T-cell (primary cell): ENCODE data around the gene SRP9. TPM values are rescaled to one million over a fixed set of nuclear protein-coding genes. Genes with fewer than 3 reads are reported as not detected.

Source experiments
- ATAC-seq, 4 experiments: fragments of 200-7000 bp in 3 of 4; fragments of 150-1000 bp in 1 of 4; cut with Tn5 transposase; replicated peaks in 1 of 4; 1 replicate in 3 of 4; 2 replicates in 1 of 4; pipeline ENCODE4 v1.10.0; 2021; ENCODE audit warnings: moderate library complexity in 3 of 4, mild to moderate bottlenecking in 2 of 4, moderate number of reproducible peaks in 1 of 4
- CTCF ChIA-PET, 2 donors: fragments of 300-600 bp; sonication (Branson Sonifier 250); formaldehyde crosslinking; loops; one replicate each; lab custom pipeline; 2022; ENCODE audit warnings: antibody characterized with exemption in 2 of 2; lab: Charles Lee
- POLR2A ChIA-PET, 2 donors: fragments of 300-600 bp; sonication (Branson Sonifier 250); formaldehyde crosslinking; loops; one replicate each; lab custom pipeline; 2022; ENCODE audit warnings: antibody characterized with exemption in 2 of 2; lab: Charles Lee
- DNase-seq, 35 experiments: peaks; one replicate each; pipeline versions ENCODE4 v3.0.0 to v3.0.0-alpha.2; 2013 to 2023
- H3K27ac ChIP-seq: one replicate; pipeline ENCODE4 v1.5.1; 2013; ENCODE audit warnings: low read length
- H3K27me3 ChIP-seq, 2 experiments: replicated peaks in 1 of 2; 1 replicate in 1 of 2; 2 replicates in 1 of 2; pipeline versions ENCODE4 v1.6.1 to v1.7.0; 2013; ENCODE audit warnings: low read length in 1 of 2, mixed read lengths in 1 of 2; ENCODE audit not compliant: control insufficient read depth in 2 of 2, insufficient read depth in 2 of 2; ENCODE audit errors: extremely low read depth in 1 of 2
- H3K36me3 ChIP-seq, 2 donors: 1 replicate in 1 of 2; 2 replicates in 1 of 2; pipeline versions ENCODE4 v1.6.1 to v1.7.0; 2013; ENCODE audit warnings: low read length in 1 of 2; ENCODE audit not compliant: control insufficient read depth in 2 of 2, insufficient read depth in 1 of 2; ENCODE audit errors: extremely low read depth in 1 of 2
- H3K4me1 ChIP-seq, 2 experiments: 1 replicate in 1 of 2; 2 replicates in 1 of 2; pipeline versions ENCODE4 v1.6.1 to v1.7.0; 2013; ENCODE audit warnings: low read length in 2 of 2, mixed read lengths in 1 of 2; ENCODE audit not compliant: insufficient read depth in 2 of 2, control insufficient read depth in 1 of 2; ENCODE audit errors: extremely low read depth in 1 of 2
- H3K4me3 ChIP-seq, 2 donors: 1 replicate in 1 of 2; 2 replicates in 1 of 2; pipeline versions ENCODE4 v1.5.1 to v1.7.0; 2013; ENCODE audit warnings: mild to moderate bottlenecking in 2 of 2, low read length in 1 of 2, moderate library complexity in 1 of 2; ENCODE audit not compliant: control insufficient read depth in 1 of 2; ENCODE audit errors: extremely low read depth in 1 of 2
- H3K9me3 ChIP-seq: 2 replicates; pipeline ENCODE4 v1.7.0; 2013
- H3K27ac Mint-ChIP-seq, 2 donors: one replicate each; pipeline ENCODE4 v1.8.0; 2020 to 2021; ENCODE audit warnings: mild to moderate bottlenecking in 2 of 2, mixed read lengths in 2 of 2
- H3K27me3 Mint-ChIP-seq, 2 donors: one replicate each; pipeline ENCODE4 v1.8.0; 2021 to 2022; ENCODE audit warnings: mixed read lengths in 2 of 2
- H3K36me3 Mint-ChIP-seq: one replicate; pipeline ENCODE4 v1.8.0; 2021; ENCODE audit warnings: mixed read lengths
- H3K4me1 Mint-ChIP-seq, 3 donors: one replicate each; pipeline ENCODE4 v1.8.0; 2020 to 2022; ENCODE audit warnings: mixed read lengths in 3 of 3, mild to moderate bottlenecking in 1 of 3
- H3K4me3 Mint-ChIP-seq, 3 donors: one replicate each; pipeline ENCODE4 v1.8.0; 2020 to 2022; ENCODE audit warnings: mild to moderate bottlenecking in 3 of 3, mixed read lengths in 3 of 3, moderate library complexity in 3 of 3
- H3K9me3 Mint-ChIP-seq, 3 donors: one replicate each; pipeline ENCODE4 v1.8.0; 2020 to 2022; ENCODE audit warnings: mixed read lengths in 3 of 3
- WGBS: methylation state at CpG from one replicate; pipeline ENCODE4 v1.1.5; 2013; ENCODE audit warnings: missing lambda C conversion rate; ENCODE audit not compliant: insufficient coverage; 5-methylcytosine and 5-hydroxymethylcytosine counted together
- total RNA-seq, 35 experiments: library from RNA in 6 of 35; stranded (reverse) in 6 of 35; fragments of 120-200 nt in 1 of 35; gene quantifications; one replicate each; pipeline versions ENCODE4 v1.2.1 to v1.2.4 and lab custom pipeline; 2013 to 2026

Gene SRP9
- total RNA-seq, 5 donors from 2014 or later (not counting 1 experiment from before 2014, with no cell fraction given), result 74.1 to 152 (median 137) TPM

DNA sequence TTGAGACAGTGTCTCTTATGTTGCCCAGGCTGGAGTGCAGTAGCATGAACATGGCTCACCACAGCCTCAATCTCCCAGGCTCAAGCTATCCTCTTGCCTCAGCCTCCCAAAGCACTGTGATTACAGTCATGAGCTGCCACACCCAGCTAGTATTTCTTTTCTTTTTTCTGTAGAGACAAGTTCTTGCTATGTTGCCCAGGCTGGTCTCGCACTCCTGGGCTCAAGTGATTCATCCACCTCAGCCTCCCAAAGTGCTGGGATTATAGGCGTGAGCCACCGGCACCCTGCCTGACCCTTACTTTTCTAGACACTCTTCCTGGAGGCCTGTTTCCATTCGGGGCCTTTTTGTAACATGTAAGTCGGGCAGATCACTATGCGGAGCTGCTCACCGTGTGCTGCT is 30.1 kb upstream of the SRP9 start:
- no peaks in the 10 kb centered on the region for H3K4me1 Mint-ChIP-seq
- Histone ChIP-seq H3K9me3 (no peaks in the 10 kb centered on the region), H3K27ac (no peak overlapping the region), H3K4me1 (no peaks in the 10 kb centered on the region), H3K4me3 (no peak overlapping the region), H3K36me3 (no peaks in the 10 kb centered on the region), H3K27me3 (peaks cover 0 to 11% of the 10 kb centered on the region in 2 experiments)
- ChIA-PET POLR2A (no interaction called here), CTCF (no interaction called here)
- H3K36me3 Mint-ChIP-seq, result no peaks in the 10 kb centered on the region
- H3K4me3 Mint-ChIP-seq, result no peak overlapping the region
- no peak overlapping the region for H3K27ac Mint-ChIP-seq
- peaks cover 0 to 3% of the 10 kb centered on the region in 2 donors for H3K27me3 Mint-ChIP-seq
- ATAC-seq (no peak), DNase-seq (no peak)
- no peaks in the 10 kb centered on the region for H3K9me3 Mint-ChIP-seq
- 97% methylated on average over 7 of the region's 7 CpGs for WGBS

DNA sequence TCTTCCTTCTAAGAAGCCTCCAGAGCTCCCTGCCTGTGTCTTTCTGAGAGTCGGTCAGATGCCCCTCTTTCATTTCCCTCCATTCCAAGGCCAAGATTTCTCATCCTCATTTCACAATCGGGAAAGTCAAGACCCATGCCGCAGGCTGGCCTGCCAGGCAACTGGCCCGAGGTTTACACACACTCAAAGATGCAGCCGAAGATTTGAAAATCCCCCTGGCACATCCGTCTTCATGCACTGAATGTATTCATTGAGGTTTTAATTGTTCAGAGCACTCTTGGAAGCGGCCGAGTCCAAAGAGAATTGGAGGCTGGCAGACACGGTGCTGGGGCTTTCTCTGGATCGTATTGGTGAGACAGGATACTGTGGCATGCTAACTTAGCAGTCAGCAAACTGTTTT is 29.1 kb upstream of the SRP9 start:
- H3K4me3 ChIP-seq, result no peak overlapping the region
- no peaks in the 10 kb centered on the region for H3K4me1 Mint-ChIP-seq
- no peak overlapping the region for H3K27ac Mint-ChIP-seq
- no peak for ATAC-seq
- 99% methylated on average over 10 of the region's 10 CpGs for WGBS
- no peak overlapping the region for H3K4me3 Mint-ChIP-seq
- H3K27me3 ChIP-seq, result peaks cover 0 to 13% of the 10 kb centered on the region in 2 experiments
- H3K4me1 ChIP-seq, result no peaks in the 10 kb centered on the region
- POLR2A ChIA-PET, result no interaction called here
- CTCF ChIA-PET, result no interaction called here
- peaks cover 0 to 3% of the 10 kb centered on the region in 2 donors for H3K27me3 Mint-ChIP-seq
- H3K36me3 ChIP-seq, result no peaks in the 10 kb centered on the region
- H3K9me3 ChIP-seq, result no peaks in the 10 kb centered on the region
- H3K9me3 Mint-ChIP-seq, result no peaks in the 10 kb centered on the region
- no peaks in the 10 kb centered on the region for H3K36me3 Mint-ChIP-seq
- no peak overlapping the region for H3K27ac ChIP-seq
- DNase-seq, result no peak

DNA sequence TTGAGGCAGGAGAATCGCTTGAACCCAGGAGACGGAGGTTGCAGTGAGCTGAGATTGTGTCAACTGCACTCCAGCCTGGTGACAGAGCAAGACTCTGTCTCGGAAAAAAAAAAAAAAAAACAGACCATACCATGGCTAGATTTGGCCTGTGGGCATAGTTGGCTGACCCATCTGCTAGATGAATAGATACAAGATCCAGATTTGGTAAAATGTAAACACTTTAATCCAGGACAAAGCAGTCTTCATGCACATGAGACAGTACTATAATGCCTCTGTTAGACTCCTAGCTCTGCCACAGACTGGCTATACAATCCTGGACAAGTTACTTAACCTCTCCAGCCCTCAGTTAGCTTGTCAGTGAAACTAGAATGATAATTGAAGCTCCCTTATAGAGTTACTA is 27.9 kb upstream of the SRP9 start:
- Mint-ChIP-seq H3K9me3 (no peaks in the 10 kb centered on the region), H3K4me1 (no peaks in the 10 kb centered on the region), H3K4me3 (no peak overlapping the region), H3K27me3 (peaks cover 0 to 3% of the 10 kb centered on the region in 2 donors), H3K27ac (no peak overlapping the region), H3K36me3 (no peaks in the 10 kb centered on the region)
- H3K36me3 ChIP-seq, result no peaks in the 10 kb centered on the region
- no peaks in the 10 kb centered on the region for H3K4me1 ChIP-seq
- no peaks in the 10 kb centered on the region for H3K9me3 ChIP-seq
- POLR2A ChIA-PET, result interaction anchor here in 1 of 2 donors (0.5 kb wide), 1 partner anchor 231 kb away, joined by 5 read pairs; no protein-coding TSS in a partner anchor
- H3K4me3 ChIP-seq, result no peak overlapping the region
- no CpG with 5 or more reads among the region's 3 CpGs for WGBS
- ATAC-seq (no peak), DNase-seq (no peak)
- CTCF ChIA-PET, result interaction anchor here in 1 of 2 donors (0.7 kb wide), 1 partner anchor 77 kb away, joined by 3 read pairs; no protein-coding TSS in a partner anchor
- peaks cover 0 to 13% of the 10 kb centered on the region in 2 experiments for H3K27me3 ChIP-seq
- H3K27ac ChIP-seq, result no peak overlapping the region

DNA sequence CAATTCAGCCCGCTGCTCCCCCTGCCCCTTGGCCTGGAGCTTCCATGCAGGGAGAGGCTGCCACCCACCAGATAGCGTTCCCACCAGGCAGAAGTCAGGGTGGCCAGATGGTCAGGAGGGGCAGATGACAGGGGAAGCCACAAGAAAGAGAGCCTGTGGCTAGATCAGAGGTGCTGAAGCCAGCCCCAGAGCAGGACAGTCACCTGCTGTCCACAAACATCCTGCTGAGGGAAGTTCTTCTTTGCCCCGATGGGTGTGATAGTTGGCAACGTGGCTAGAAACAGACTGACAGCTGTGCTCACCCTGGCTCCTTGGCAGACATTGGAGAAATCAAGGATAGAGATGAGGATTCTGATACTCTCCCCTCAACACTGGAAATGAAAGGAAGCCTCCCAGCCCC is 27.2 kb upstream of the SRP9 start:
- WGBS, result 57% methylated on average over 1 of the region's 4 CpGs
- Histone ChIP-seq H3K27me3 (peaks cover 0 to 13% of the 10 kb centered on the region in 2 experiments), H3K4me3 (no peak overlapping the region), H3K27ac (no peak overlapping the region), H3K36me3 (no peaks in the 10 kb centered on the region), H3K9me3 (no peaks in the 10 kb centered on the region), H3K4me1 (no peaks in the 10 kb centered on the region)
- Mint-ChIP-seq H3K36me3 (no peaks in the 10 kb centered on the region), H3K27me3 (peaks cover 0 to 3% of the 10 kb centered on the region in 2 donors), H3K4me3 (no peak overlapping the region), H3K4me1 (no peaks in the 10 kb centered on the region), H3K27ac (no peak overlapping the region), H3K9me3 (no peaks in the 10 kb centered on the region)
- CTCF ChIA-PET, result no interaction called here
- ATAC-seq (no peak), DNase-seq (no peak)
- POLR2A ChIA-PET, result no interaction called here

DNA sequence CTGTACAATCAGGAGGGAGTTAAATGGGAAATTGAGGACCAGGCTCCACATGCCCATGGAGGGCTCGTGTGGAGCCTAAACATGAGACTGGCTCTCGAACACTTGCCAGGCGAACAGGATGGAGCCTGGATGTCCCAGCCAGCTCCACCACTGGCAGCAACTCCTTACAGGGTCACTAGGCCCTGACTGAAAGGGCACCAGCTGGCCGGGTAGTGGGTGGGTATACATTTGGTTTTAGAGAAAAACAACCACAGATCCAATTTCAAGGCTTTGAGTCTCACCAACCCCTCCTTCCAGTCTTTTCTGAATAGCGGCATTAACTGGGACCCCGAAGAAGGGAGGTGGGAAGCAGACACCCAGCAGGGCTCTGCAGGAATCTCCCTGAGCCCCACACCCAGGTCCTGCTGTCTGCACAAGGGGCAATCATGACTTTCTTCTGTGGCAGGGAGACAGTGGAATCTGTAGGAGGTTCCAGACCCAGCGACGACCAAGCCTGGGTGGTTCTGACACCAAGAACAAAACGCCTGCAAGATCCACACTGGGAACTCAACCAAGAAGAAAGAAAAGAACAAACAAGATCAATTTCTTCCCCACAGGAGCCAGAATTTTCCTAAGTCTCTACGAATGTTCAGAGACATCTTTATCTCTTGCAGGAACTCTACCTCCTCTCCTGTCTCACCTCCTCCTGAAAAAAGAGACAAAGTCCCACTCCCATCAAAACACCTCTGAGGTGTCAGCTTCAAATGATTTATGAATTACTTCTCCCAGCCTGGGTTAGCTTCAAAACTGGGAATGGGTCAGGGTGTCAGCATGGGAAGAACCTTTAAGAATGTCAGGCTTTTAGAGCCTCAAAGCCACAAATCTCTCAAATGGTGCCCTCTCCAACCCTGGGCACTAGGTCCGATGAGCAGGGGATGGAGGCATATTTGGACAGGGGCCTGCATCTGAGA is 26.5 kb upstream of the SRP9 start:
- no peaks in the 10 kb centered on the region for H3K36me3 Mint-ChIP-seq
- ATAC-seq (no peak), DNase-seq (no peak)
- 85% methylated on average over 5 of the region's 11 CpGs for WGBS
- ChIA-PET CTCF (no interaction called here), POLR2A (no interaction called here)
- Histone ChIP-seq H3K4me3 (no peak overlapping the region), H3K27ac (no peak overlapping the region), H3K9me3 (no peaks in the 10 kb centered on the region), H3K36me3 (no peaks in the 10 kb centered on the region), H3K4me1 (no peaks in the 10 kb centered on the region), H3K27me3 (peaks cover 0 to 13% of the 10 kb centered on the region in 2 experiments)
- H3K4me1 Mint-ChIP-seq, result no peaks in the 10 kb centered on the region
- no peak overlapping the region for H3K27ac Mint-ChIP-seq
- H3K4me3 Mint-ChIP-seq, result no peak overlapping the region
- peaks cover 2 to 3% of the 10 kb centered on the region in 2 donors for H3K27me3 Mint-ChIP-seq
- no peaks in the 10 kb centered on the region for H3K9me3 Mint-ChIP-seq

DNA sequence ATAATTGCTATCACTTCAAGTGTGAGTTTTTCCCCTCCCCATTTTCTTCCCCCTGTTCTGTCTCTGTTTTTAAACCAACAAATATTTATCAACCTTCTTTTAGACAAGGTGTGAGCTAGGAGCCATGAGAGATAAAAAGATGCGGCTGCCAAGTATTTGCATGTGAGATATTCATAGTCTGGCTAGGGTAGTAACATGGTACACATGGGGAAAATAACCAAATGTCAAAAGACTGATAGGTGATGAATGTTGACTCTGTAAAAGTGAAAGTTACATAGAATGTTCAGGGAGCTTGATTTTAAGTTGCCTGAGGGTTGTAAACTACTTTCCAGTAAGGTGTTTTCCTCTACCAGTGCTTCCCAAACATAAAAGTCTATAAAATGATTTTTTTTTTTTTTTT is 25.4 kb upstream of the SRP9 start:
- H3K27me3 ChIP-seq, result peaks cover 0 to 13% of the 10 kb centered on the region in 2 experiments
- 100% methylated on average over 1 of the region's 1 CpG for WGBS
- no peaks in the 10 kb centered on the region for H3K9me3 ChIP-seq
- Mint-ChIP-seq H3K27ac (no peak overlapping the region), H3K36me3 (no peaks in the 10 kb centered on the region), H3K27me3 (peaks cover 2 to 3% of the 10 kb centered on the region in 2 donors), H3K9me3 (no peaks in the 10 kb centered on the region), H3K4me3 (no peak overlapping the region), H3K4me1 (no peaks in the 10 kb centered on the region)
- H3K36me3 ChIP-seq, result no peaks in the 10 kb centered on the region
- POLR2A ChIA-PET, result no interaction called here
- H3K4me1 ChIP-seq, result no peaks in the 10 kb centered on the region
- CTCF ChIA-PET, result interaction anchor here in 1 of 2 donors (0.7 kb wide), 1 partner anchor 62 kb away, joined by 3 read pairs; no protein-coding TSS in a partner anchor
- no peak for DNase-seq
- ATAC-seq, result no peak
- no peak overlapping the region for H3K27ac ChIP-seq
- no peak overlapping the region for H3K4me3 ChIP-seq
